ENCODE measurements around the gene CNTNAP1.

- TF ChIP-seq CTCF (IDR thresholded peaks at IDR 0.05; ENCODE audit: low read length) = peak; percentile 81
- TF ChIP-seq EZH2 (IDR thresholded peaks at IDR 0.05; ENCODE audit: borderline replicate concordance, low read length) = no peak
Observed at GRCh38 chr17:42720996-42721583, 38.8 kb downstream of the CNTNAP1 start.
